ENCODE results near the gene RERG.

RERG gene

DNA sequence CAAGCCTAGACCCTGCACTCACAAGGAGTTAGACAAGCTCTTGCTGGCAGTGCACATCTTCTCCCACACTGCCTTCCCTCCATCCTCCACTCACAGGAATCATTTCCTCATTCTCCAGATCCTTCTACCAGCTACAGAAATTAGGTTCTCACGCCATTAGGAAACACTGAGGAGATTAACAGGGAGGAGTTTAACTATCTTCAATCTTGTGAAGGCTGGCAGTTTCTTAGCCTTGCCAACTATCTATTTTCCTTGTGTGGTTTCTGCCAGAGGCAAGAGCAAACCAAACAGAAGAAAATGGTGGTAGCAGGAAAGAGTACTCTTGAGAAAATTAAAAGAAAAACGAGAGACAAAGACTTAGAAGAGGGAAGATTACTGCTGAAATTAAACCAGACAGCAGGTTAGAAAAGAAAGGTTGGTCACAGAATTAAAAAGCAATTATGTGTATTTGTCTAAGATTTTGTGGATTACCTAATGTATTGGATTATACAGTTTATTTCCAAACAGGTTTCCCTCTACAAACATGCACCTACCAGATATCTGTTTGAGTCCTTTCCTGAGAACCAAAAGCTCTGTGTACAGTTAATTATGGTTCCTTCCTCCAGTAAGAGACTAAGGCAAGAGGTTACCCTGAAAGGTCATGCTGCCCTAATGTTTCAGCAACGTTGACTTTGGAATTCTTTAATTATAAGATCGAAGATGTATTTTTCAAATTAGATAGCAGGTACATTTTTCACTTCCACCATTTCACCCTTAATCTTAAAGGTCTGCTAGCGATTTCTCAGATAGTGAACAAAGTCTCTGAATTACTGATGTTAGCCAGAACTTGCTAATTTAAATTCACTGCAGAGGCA, 5.0 kb downstream of the RERG start:
- DNase-seq: no peak

GRCh38 chr12:15214851-15215601, 6.2 kb downstream of the RERG start:
- peak in 1 of 3 experiments; percentile 7 for DNase-seq

DNA sequence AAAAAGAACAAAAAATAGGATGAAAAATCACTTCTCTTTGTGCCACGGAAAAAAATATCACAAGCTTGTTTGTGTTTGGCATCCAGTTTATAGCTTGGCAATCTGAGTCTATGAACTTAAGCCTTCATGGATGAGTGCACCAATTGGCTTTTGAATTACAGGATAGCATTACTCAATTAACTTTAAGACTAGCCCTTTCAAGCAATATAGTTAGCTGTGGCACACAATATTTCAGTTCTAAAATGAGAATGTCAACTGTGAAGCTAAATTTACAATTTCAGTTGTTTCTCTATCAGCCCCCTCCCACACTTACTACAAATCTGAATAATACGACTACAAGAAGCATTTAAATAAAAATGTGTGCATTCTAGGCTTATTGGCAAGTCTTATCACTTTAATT, 8.3 kb downstream of the RERG start:
- peak; percentile 34 to 80 (median 58) for DNase-seq

- no peak for DNase-seq
These were observed 11.4 kb downstream of the RERG start for GRCh38 chr12:15209782-15210181.

- DNase-seq: no peak
These were observed 12.2 kb downstream of the RERG start for GRCh38 chr12:15208871-15209656.

GRCh38 chr12:15208140-15208539, 13.1 kb downstream of the RERG start:
- DNase-seq: no peak

- DNase-seq: no peak
These were observed 14.3 kb downstream of the RERG start for GRCh38 chr12:15206831-15207389.

GRCh38 chr12:15206338-15206737, 14.9 kb downstream of the RERG start:
- no peak for DNase-seq

DNA sequence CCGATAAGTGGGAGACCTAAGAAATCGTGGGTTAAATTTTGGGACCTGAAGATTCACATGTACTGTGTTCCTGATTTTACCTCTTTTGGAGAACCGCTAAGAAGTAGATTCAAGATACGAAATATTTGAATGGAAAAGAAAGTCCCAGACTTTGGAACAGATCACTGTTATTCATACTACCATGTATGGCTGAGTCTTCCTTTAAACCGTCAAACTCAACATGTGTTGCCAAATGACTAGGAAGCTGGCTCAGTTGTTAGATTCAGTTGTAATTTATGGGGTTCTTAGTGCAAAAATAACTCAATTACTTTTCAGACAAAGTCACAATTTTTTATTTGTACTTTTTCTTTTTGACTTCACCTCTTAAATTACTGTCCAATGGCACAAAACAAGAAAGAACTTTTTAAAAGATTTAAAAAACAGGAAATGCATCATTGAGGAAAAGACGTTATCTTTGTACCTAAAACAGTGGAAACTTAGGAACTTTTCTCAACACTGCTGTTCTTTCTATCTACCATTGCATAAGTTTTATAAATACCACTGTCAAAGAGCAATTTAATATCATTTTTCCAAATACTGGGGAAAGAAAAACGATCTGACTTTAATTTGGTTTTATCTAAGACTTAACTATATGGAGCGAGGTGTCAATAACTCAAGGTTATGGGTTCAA, 15.7 kb downstream of the RERG start:
- no peak for DNase-seq

GRCh38 chr12:15201456-15201855, 19.8 kb downstream of the RERG start:
- no peak for DNase-seq

GRCh38 chr12:15201056-15201455, 20.2 kb downstream of the RERG start:
- DNase-seq: no peak

DNA sequence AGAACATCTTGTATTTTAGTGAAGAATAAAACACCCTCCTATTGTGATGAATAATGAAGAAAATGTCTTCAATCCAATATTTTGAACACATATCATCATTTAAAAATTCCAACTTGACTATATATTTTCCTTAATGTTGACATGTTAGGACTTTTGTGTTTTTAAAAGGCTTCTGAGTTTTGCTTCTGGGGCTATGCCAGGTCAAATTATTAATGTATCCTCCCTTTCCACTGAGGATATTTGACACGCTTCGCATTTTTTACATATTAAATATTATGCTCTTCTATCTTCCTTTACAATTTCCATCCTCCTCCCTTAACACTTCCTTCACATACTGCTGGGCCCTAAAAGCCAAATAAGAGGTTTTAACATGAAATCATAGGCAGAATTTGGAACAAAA, 20.6 kb downstream of the RERG start:
- DNase-seq: no peak

- no peak for DNase-seq
These were observed 21.3 kb downstream of the RERG start for GRCh38 chr12:15199930-15200329.

GRCh38 chr12:15196678-15197505, 24.3 kb downstream of the RERG start:
- no peak for DNase-seq

GRCh38 chr12:15196221-15196620, 25.0 kb downstream of the RERG start:
- peak in 1 of 3 experiments; percentile 4 for DNase-seq

GRCh38 chr12:15194456-15195368, 26.5 kb downstream of the RERG start:
- DNase-seq: no peak

DNA sequence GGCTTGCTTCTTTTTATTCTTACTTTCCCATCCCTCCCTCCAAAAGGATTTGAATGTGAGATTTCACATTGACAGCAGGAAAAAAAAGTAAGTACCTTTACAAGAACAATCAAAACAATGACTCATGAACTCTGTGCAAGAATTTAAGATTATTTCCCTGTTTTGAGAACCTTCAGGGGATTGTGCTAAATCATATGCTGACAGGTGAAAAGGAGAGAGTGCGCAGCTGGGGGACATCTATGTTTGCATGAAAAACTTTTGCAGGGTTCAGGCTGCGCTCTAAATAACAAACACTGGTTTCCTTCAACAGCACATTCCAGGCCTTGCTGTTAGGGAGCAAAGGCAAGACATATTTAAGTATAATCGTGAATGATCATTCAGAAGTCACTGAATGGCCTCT, 27.3 kb downstream of the RERG start:
- no peak for DNase-seq

GRCh38 chr12:15192720-15193119, 28.5 kb downstream of the RERG start:
- no peak for DNase-seq

- no peak for DNase-seq
These were observed 33.1 kb downstream of the RERG start for GRCh38 chr12:15188127-15188526.

DNA sequence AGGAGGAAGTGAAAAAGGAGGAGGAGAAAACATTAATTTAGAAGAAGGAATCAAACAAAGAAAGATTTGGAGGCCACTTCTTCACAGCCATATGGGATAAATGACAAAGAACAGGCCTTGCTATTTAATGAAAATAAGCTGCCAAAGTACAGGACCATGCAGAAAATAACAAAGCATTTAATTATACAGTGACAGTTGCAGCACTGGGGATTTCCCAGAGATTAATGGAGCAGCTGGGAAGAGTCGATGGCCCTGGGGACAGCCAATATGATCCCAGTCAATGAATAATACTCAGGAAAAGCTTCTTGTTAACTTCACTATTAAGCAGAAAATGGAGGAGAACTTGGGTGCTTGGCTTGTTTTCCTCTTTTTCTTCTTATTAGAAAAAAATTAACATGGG, 34.6 kb downstream of the RERG start:
- DNase-seq: peak in 2 of 3 experiments; percentile 45 to 82

Data from NCI-H1417 (cell line).